Endothelial cell of umbilical vein (primary cell): ENCODE data around the gene SLC6A19. TPM values are rescaled to one million over a fixed set of nuclear protein-coding genes. Genes with fewer than 3 reads are reported as not detected.

Experiments
- BruUV-seq: library from RNA; stranded (reverse); fragments of 400-500 nt; replicated peaks from 2 replicates; lab custom pipeline; 2021; lab: Mats Ljungman, UMichigan
- CTCF ChIA-PET: fragments of 300-600, 350-600 bp; sonication (Branson Sonifier 250); formaldehyde crosslinking; loops from one replicate; lab custom pipeline; 2021; ENCODE audit warnings: antibody characterized with exemption, inconsistent platforms; lab: Charles Lee
- POLR2A ChIA-PET: fragments of 300-600, 350-600 bp; sonication (Branson Sonifier 250); formaldehyde crosslinking; loops from one replicate; lab custom pipeline; 2021; ENCODE audit warnings: antibody characterized with exemption, inconsistent platforms; lab: Charles Lee
- DNase-seq: peaks from one replicate; pipeline ENCODE4 v3.0.0-alpha.2; 2011; ENCODE audit warnings: low read depth, low spot score
- FAIRE-seq: peaks from 2 replicates; lab custom pipeline; 2011; peaks lifted over from hg19 to GRCh38; lab: Jason Lieb, UNC
- H2AFZ ChIP-seq: 2 replicates; pipeline ENCODE4 v1.6.0; 2012; ENCODE audit warnings: low read depth, low read length, control low read depth, inconsistent platforms
- H3K27ac ChIP-seq: 2 replicates; pipeline ENCODE4 v1.5.1; 2011; ENCODE audit warnings: low read depth, mild to moderate bottlenecking, control low read depth, low read length, moderate library complexity; ENCODE audit not compliant: insufficient read depth
- H3K27me3 ChIP-seq, 2 experiments: 2 replicates each; pipeline versions ENCODE4 v1.6.0 to v1.6.1; 2011; ENCODE audit warnings: low read length in 2 of 2, mixed read lengths in 1 of 2; ENCODE audit not compliant: control insufficient read depth in 2 of 2, insufficient read depth in 2 of 2
- H3K36me3 ChIP-seq, 2 experiments: 2 replicates in 1 of 2; 3 replicates in 1 of 2; pipeline ENCODE4 v1.5.1; 2011; ENCODE audit warnings: low read length in 2 of 2, mild to moderate bottlenecking in 1 of 2, moderate library complexity in 1 of 2; ENCODE audit not compliant: control insufficient read depth in 2 of 2, insufficient read depth in 2 of 2; ENCODE audit errors: extremely low read depth in 1 of 2
- H3K4me1 ChIP-seq: 3 replicates; pipeline ENCODE4 v1.5.1; 2011; ENCODE audit warnings: mild to moderate bottlenecking, low read length; ENCODE audit not compliant: control insufficient read depth, insufficient read depth; ENCODE audit errors: extremely low read depth
- H3K4me2 ChIP-seq: 2 replicates; pipeline ENCODE4 v1.6.1; 2011; ENCODE audit warnings: low read length, control low read depth, mixed read lengths; ENCODE audit not compliant: insufficient read depth
- H3K4me3 ChIP-seq, 3 experiments: fragments of 200-600 bp in 1 of 3; sonication (generic), shearing (Covaris generic) in 1 of 3; replicated peaks in 1 of 3; 2 replicates each; pipeline ENCODE4 v1.5.1; 2011 to 2016; ENCODE audit warnings: control low read depth in 3 of 3, low read length in 3 of 3, mild to moderate bottlenecking in 2 of 3, inconsistent platforms in 1 of 3, low read depth in 1 of 3, moderate library complexity in 1 of 3; ENCODE audit not compliant: insufficient read depth in 1 of 3
- H3K79me2 ChIP-seq: 2 replicates; pipeline ENCODE4 v1.6.0; 2012; ENCODE audit warnings: low read length, inconsistent platforms; ENCODE audit not compliant: control insufficient read depth, insufficient read depth
- H3K9ac ChIP-seq: replicated peaks from 2 replicates; pipeline ENCODE3; 2011; ENCODE audit warnings: low read length, control low read depth; ENCODE audit not compliant: insufficient read depth; ENCODE audit errors: extremely low read depth
- H3K9me1 ChIP-seq: replicated peaks from 3 replicates; pipeline ENCODE4 v1.6.0; 2011; ENCODE audit warnings: mild to moderate bottlenecking, low read length; ENCODE audit not compliant: control insufficient read depth, insufficient read depth; ENCODE audit errors: extremely low read depth
- H3K9me3 ChIP-seq: replicated peaks from 2 replicates; pipeline ENCODE4 v1.5.1; 2012; ENCODE audit warnings: low read length, inconsistent platforms; ENCODE audit not compliant: control insufficient read depth, insufficient read depth
- H4K20me1 ChIP-seq: replicated peaks from 2 replicates; pipeline ENCODE3; 2011; ENCODE audit warnings: mild to moderate bottlenecking, low read length; ENCODE audit not compliant: control insufficient read depth, insufficient read depth; ENCODE audit errors: extremely low read depth
- EZH2 ChIP-seq: IDR thresholded peaks from 2 replicates; pipeline ENCODE4 v1.6.1; 2012; ENCODE audit warnings: borderline replicate concordance, low read depth, mild to moderate bottlenecking, moderate library complexity, low read length, inconsistent platforms; ENCODE audit not compliant: severe bottlenecking
- FOS ChIP-seq: IDR thresholded peaks from 2 replicates; pipeline ENCODE4 v1.6.1; 2011; ENCODE audit warnings: mild to moderate bottlenecking, low read length, moderate library complexity, borderline replicate concordance; ENCODE audit not compliant: insufficient read depth
- GATA2 ChIP-seq: IDR thresholded peaks from 2 replicates; pipeline ENCODE4 v1.7.0; 2011; ENCODE audit warnings: low read depth, mild to moderate bottlenecking, moderate library complexity, mixed read lengths, low read length; ENCODE audit not compliant: insufficient read length, insufficient read depth
- JUN ChIP-seq: IDR thresholded peaks from 2 replicates; pipeline ENCODE4 v1.6.1; 2011; ENCODE audit warnings: borderline replicate concordance, low read depth; ENCODE audit not compliant: insufficient read length, insufficient read depth
- MYC ChIP-seq: IDR thresholded peaks from one replicate; pipeline ENCODE4 v1.6.1; 2011; ENCODE audit warnings: mild to moderate bottlenecking, low read depth, low read length
- POLR2A ChIP-seq: IDR thresholded peaks from 2 replicates; pipeline ENCODE4 v1.6.1; 2012; ENCODE audit warnings: low read depth, mild to moderate bottlenecking, control low read depth, low read length
- POLR2AphosphoS5 ChIP-seq: IDR thresholded peaks from 2 replicates; pipeline ENCODE4 v1.6.1; 2012; ENCODE audit warnings: low read depth, mild to moderate bottlenecking, control low read depth, low read length, moderate library complexity; ENCODE audit not compliant: insufficient read depth
- dilution Hi-C: fragments of 300-500 bp; cut with MboI; formaldehyde crosslinking; loops from one replicate; pipeline ENCODE4 v1.15.0; 2019; ENCODE audit warnings: low sequenced_read_pairs; ENCODE audit not compliant: extremely low pct_ligation_motif_present
- intact Hi-C: fragments of 100-400 bp; cut with micrococcal nuclease; formaldehyde crosslinking; loops from one replicate; pipeline ENCODE4 v1.10.0; 2022
- polyA plus RNA-seq, 4 experiments: library from polyadenylated mRNA; depleted of rRNA in 3 of 4; stranded (reverse) in 3 of 4; unstranded in 1 of 4; fragments of >200 nt; gene quantifications; 2 replicates each; pipeline versions ENCODE4 v1.2.1 to v1.2.3, GENCODE V29; 2011 to 2012; ENCODE audit warnings: missing spikeins in 1 of 4
- total RNA-seq: library from RNA; stranded (reverse); gene quantifications from 2 replicates; pipeline ENCODE4 v1.2.3, GENCODE V29; 2021
- TF ChIP-seq, protein P1 (sequence below): IDR thresholded peaks from 2 replicates; pipeline ENCODE4 v1.6.1; 2011; ENCODE audit not compliant: insufficient read depth, insufficient read length
- TF ChIP-seq, protein P2 (sequence below), 2 donors: IDR thresholded peaks; 1 replicate in 1 of 2; 2 replicates in 1 of 2; pipeline ENCODE4 v1.5.1; 2011; ENCODE audit warnings: low read length in 2 of 2, mild to moderate bottlenecking in 2 of 2, moderate library complexity in 2 of 2, control low read depth in 1 of 2, inconsistent platforms in 1 of 2, low read depth in 1 of 2; ENCODE audit not compliant: insufficient read depth in 1 of 2; ENCODE audit errors: extremely low read depth in 1 of 2

The SLC6A19 gene
- total and polyA plus RNA-seq, 2 donors (not counting 3 experiments of a cell fraction or from before 2014, with no cell fraction given), result not detected

- no peak for TF ChIP-seq POLR2A
- TF ChIP-seq, protein P1, sequence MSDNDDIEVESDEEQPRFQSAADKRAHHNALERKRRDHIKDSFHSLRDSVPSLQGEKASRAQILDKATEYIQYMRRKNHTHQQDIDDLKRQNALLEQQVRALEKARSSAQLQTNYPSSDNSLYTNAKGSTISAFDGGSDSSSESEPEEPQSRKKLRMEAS, result no peak
- no peak for TF ChIP-seq EZH2
- TF ChIP-seq FOS, result no peak
- no peak for TF ChIP-seq GATA2
- no peak for TF ChIP-seq JUN
- TF ChIP-seq, protein P2, sequence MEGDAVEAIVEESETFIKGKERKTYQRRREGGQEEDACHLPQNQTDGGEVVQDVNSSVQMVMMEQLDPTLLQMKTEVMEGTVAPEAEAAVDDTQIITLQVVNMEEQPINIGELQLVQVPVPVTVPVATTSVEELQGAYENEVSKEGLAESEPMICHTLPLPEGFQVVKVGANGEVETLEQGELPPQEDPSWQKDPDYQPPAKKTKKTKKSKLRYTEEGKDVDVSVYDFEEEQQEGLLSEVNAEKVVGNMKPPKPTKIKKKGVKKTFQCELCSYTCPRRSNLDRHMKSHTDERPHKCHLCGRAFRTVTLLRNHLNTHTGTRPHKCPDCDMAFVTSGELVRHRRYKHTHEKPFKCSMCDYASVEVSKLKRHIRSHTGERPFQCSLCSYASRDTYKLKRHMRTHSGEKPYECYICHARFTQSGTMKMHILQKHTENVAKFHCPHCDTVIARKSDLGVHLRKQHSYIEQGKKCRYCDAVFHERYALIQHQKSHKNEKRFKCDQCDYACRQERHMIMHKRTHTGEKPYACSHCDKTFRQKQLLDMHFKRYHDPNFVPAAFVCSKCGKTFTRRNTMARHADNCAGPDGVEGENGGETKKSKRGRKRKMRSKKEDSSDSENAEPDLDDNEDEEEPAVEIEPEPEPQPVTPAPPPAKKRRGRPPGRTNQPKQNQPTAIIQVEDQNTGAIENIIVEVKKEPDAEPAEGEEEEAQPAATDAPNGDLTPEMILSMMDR (IDR thresholded peaks at IDR 0.05; ENCODE audit: extremely low read depth in 1 of 2, insufficient read depth in 1 of 2, low read depth in 1 of 2, low read length in 2 of 2), result no peak
- TF ChIP-seq POLR2AphosphoS5, result no peak
- no peak for TF ChIP-seq MYC
- Histone ChIP-seq H3K4me1 (no peaks in the 10 kb centered on the region), H4K20me1 (no peaks in the 10 kb centered on the region), H3K79me2 (no peaks in the 10 kb centered on the region), H3K36me3 (no peaks in the 10 kb centered on the region), H3K9ac (no peak overlapping the region), H2AFZ (no peak overlapping the region), H3K9me3 (no peaks in the 10 kb centered on the region), H3K27ac (no peak overlapping the region), H3K27me3 (peaks cover 0 to 2% of the 10 kb centered on the region in 2 experiments), H3K9me1 (no peaks in the 10 kb centered on the region), H3K4me3 (no peak overlapping the region), H3K4me2 (no peak overlapping the region)
- intact Hi-C loops, result no loop called here
- BruUV-seq, result no TSS peak
- no peak for DNase-seq
- FAIRE-seq, result no peak
- dilution Hi-C loops, result no loop called here
- POLR2A ChIA-PET, result no interaction called here
- CTCF ChIA-PET, result no interaction called here
Measured at GRCh38 chr5:1229822-1230221, 28.4 kb downstream of the SLC6A19 start.
